HUES6 (cell line): Measurements from ENCODE around the gene ADAM8.
A peak's percentile ranks its signal among the peaks of the same experiment; 100 is the strongest.

Experiments used
- H3K27ac ChIP-seq: 2 replicates; pipeline ENCODE4 v1.7.0; 2013; ENCODE audit warnings: low read depth, mild to moderate bottlenecking, low read length, inconsistent platforms
- H3K27me3 ChIP-seq: 2 replicates; pipeline ENCODE4 v1.6.1; 2013; ENCODE audit warnings: low read length; ENCODE audit not compliant: control insufficient read depth, insufficient read depth
- H3K36me3 ChIP-seq: 2 replicates; pipeline ENCODE4 v1.6.1; 2013; ENCODE audit warnings: low read length; ENCODE audit not compliant: control insufficient read depth, insufficient read depth
- H3K4me1 ChIP-seq: 2 replicates; pipeline ENCODE4 v1.6.1; 2013; ENCODE audit warnings: low read length; ENCODE audit not compliant: control insufficient read depth, insufficient read depth
- H3K4me3 ChIP-seq: 2 replicates; pipeline ENCODE4 v1.5.1; 2013; ENCODE audit warnings: low read depth, low read length
- H3K9ac ChIP-seq: one replicate; pipeline ENCODE4 v1.6.1; 2013; ENCODE audit warnings: mild to moderate bottlenecking, low read length
- H3K9me3 ChIP-seq: 2 replicates; pipeline ENCODE4 v1.6.1; 2013; ENCODE audit warnings: low read depth, low read length; ENCODE audit not compliant: control insufficient read depth, insufficient read depth

Gene ADAM8

GRCh38 chr10:133308421-133309099 lies 31.9 kb upstream of the ADAM8 start, which contains the start of the genes TUBGCP2 and ZNF511:
TUBGCP2 (minus strand) TSS chr10:133308872; CDS start chr10:133302941, 5,931 bp downstream.
ZNF511 (plus strand) TSS chr10:133308914; CDS start chr10:133308944, 30 bp downstream.
- Histone ChIP-seq H3K4me1 (peaks cover 16% of the 10 kb centered on the region), H3K27ac (peak within 1 kb of the TSS; percentile 97), H3K9me3 (no peaks in the 10 kb centered on the region), H3K27me3 (no peaks in the 10 kb centered on the region), H3K9ac (peak within 1 kb of the TSS; percentile 95), H3K4me3 (peak within 1 kb of the TSS; percentile 73), H3K36me3 (peaks cover 31% of the 10 kb centered on the region)

- Histone ChIP-seq H3K4me1 (peaks cover 16% of the 10 kb centered on the region), H3K9me3 (no peaks in the 10 kb centered on the region), H3K4me3 (peak overlapping the region; percentile 73), H3K36me3 (peaks cover 29% of the 10 kb centered on the region), H3K9ac (peak overlapping the region; percentile 95), H3K27ac (peak overlapping the region; percentile 97; the same call in 1 of the 2 replicates), H3K27me3 (no peaks in the 10 kb centered on the region)
Observed at GRCh38 chr10:133307776-133308420, 31.2 kb upstream of the ADAM8 start.

DNA sequence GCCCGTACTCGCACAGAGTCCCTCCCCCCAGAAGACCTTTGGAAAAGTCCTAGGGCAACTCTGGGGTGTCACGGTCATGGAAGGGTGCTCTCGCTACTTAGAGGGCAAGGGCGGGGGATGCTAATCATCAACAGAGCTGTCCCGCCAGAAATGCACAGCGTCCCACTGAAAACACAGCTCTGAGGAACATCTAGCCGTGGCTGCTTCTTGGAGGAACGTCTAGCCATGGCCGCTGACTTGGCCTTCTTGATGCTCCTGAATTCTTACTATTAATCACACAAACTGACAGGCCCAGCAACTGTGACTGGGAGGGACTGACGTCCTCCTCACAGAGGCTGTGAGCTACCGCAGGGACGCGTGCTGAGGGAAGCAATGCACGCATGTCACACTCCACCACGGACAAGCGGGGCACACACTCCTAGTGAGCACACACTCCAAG lies 30.3 kb upstream of the ADAM8 start:
- Histone ChIP-seq H3K27me3 (no peaks in the 10 kb centered on the region), H3K4me3 (no peak overlapping the region), H3K9me3 (no peaks in the 10 kb centered on the region), H3K9ac (no peak overlapping the region), H3K27ac (no peak overlapping the region), H3K36me3 (peaks cover 29% of the 10 kb centered on the region), H3K4me1 (peaks cover 16% of the 10 kb centered on the region)

GRCh38 chr10:133306097-133306476 lies 29.4 kb upstream of the ADAM8 start:
- no peaks in the 10 kb centered on the region for H3K9me3 ChIP-seq
- H3K27ac ChIP-seq: no peak overlapping the region
- no peaks in the 10 kb centered on the region for H3K27me3 ChIP-seq
- no peak overlapping the region for H3K4me3 ChIP-seq
- H3K36me3 ChIP-seq: peaks cover 24% of the 10 kb centered on the region
- H3K4me1 ChIP-seq: peaks cover 16% of the 10 kb centered on the region
- no peak overlapping the region for H3K9ac ChIP-seq

DNA sequence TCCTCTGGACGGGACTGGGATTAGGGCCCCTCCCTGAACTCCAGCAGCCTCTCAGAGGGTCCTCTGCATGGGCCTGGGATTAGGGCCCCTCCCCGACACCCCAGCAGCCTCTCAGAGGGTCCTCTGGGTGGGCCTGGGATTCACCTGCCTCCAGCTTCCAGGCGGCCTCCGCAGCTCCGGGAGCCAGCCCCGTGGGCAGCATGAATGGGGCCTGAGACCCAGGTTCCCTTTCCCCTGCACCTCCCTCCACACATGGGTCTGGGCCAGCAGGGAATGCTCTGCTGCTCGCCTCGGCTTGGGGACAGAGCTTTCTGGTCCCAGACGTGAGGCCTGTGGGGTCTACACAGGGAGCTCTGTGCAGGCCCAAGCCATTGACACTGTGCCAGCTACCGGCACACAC lies 26.5 kb upstream of the ADAM8 start:
- Histone ChIP-seq H3K27ac (no peak overlapping the region), H3K9me3 (no peaks in the 10 kb centered on the region), H3K27me3 (no peaks in the 10 kb centered on the region), H3K9ac (no peak overlapping the region), H3K4me1 (peaks cover 11% of the 10 kb centered on the region), H3K36me3 (peaks cover 38% of the 10 kb centered on the region), H3K4me3 (no peak overlapping the region)

DNA sequence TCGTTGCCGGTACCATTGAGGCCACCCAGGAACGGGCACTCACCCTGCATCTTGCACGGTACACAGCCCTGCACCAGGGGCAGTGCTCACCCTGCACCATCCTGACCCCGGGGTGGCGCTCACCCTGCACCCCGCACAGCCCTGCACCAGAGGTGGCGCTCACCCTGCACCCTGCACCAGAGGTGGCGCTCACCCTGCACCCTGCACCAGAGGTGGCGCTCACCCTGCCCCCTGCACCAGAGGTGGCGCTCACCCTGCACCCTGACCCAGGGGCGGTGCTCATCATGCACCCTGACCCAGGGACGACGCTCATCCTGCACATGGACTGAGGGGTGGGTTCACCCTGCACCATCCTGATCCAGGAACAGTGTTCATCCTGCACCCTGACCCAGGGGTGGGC lies 25.6 kb upstream of the ADAM8 start:
- H3K9ac ChIP-seq: no peak overlapping the region
- H3K9me3 ChIP-seq: no peaks in the 10 kb centered on the region

GRCh38 chr10:133299738-133300137 lies 23.1 kb upstream of the ADAM8 start:
- H3K9ac ChIP-seq: no peak overlapping the region
- H3K27ac ChIP-seq: no peak overlapping the region
- H3K4me1 ChIP-seq: no peaks in the 10 kb centered on the region
- no peaks in the 10 kb centered on the region for H3K9me3 ChIP-seq
- peaks cover 71% of the 10 kb centered on the region for H3K36me3 ChIP-seq
- no peaks in the 10 kb centered on the region for H3K27me3 ChIP-seq
- no peak overlapping the region for H3K4me3 ChIP-seq

More for the DNA sequence above, 25.6 kb upstream of the ADAM8 start:
- H3K36me3 ChIP-seq: peaks cover 48% of the 10 kb centered on the region
- H3K27ac ChIP-seq: no peak overlapping the region
- H3K27me3 ChIP-seq: no peaks in the 10 kb centered on the region
- H3K4me1 ChIP-seq: peaks cover 4% of the 10 kb centered on the region; the same call in 1 of the 2 replicates
- H3K4me3 ChIP-seq: no peak overlapping the region

DNA sequence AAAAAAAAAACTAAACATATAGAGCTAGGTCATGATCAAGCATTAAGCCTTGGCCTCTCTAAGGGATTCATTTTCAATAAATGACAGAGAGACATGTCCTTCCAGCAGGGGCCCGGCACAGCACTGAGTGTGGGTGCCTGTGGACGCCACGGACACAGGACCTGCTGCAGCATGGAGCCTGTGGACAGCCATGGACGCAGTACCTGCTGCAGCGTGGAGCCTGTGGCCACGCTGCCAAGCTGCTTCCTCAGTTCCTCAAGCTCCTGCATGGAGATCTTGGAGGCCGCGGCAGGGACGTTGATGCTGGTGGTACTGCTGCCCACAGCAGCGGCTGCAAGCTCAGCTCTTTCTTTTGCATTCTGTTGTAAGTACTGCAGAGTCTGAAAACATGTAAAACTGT lies 22.6 kb upstream of the ADAM8 start:
- no peak overlapping the region for H3K9ac ChIP-seq
- no peaks in the 10 kb centered on the region for H3K9me3 ChIP-seq
- no peak overlapping the region for H3K27ac ChIP-seq
- peaks cover 76% of the 10 kb centered on the region for H3K36me3 ChIP-seq
- H3K4me1 ChIP-seq: no peaks in the 10 kb centered on the region
- H3K4me3 ChIP-seq: no peak overlapping the region
- H3K27me3 ChIP-seq: no peaks in the 10 kb centered on the region

- H3K4me1 ChIP-seq: no peaks in the 10 kb centered on the region
- H3K9me3 ChIP-seq: no peaks in the 10 kb centered on the region
- no peak overlapping the region for H3K27ac ChIP-seq
- H3K9ac ChIP-seq: no peak overlapping the region
- H3K27me3 ChIP-seq: no peaks in the 10 kb centered on the region
- H3K36me3 ChIP-seq: peaks cover 84% of the 10 kb centered on the region
- H3K4me3 ChIP-seq: no peak overlapping the region
Observed at GRCh38 chr10:133298466-133298865, 21.8 kb upstream of the ADAM8 start.

DNA sequence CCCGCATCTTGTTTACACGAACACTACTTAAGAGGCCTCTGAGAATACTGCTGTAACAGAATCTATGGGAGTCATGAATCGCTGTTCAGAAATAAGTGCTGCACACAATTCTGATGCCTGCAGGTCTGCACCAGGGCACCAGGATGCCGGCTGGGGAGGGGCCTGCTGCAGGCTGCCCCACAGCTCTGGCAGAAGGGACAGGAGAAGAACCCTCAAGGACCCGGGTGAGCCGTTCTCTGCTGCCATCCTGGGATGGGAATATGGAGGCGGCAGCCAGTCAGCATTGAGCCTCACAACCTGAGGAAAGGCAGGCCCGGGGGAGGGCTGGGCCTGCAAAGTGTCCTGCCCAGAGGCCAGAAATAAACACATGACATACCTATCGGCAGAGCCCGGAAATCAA lies 20.8 kb upstream of the ADAM8 start:
- Histone ChIP-seq H3K9me3 (no peaks in the 10 kb centered on the region), H3K27me3 (no peaks in the 10 kb centered on the region), H3K9ac (no peak overlapping the region), H3K4me1 (no peaks in the 10 kb centered on the region), H3K27ac (no peak overlapping the region), H3K36me3 (peaks cover 90% of the 10 kb centered on the region), H3K4me3 (no peak overlapping the region)
